Fibroblast of pulmonary artery (primary cell): ENCODE measurements around the gene MYOM1.
"Not testable (repeated sequence)": the region's sequence is repeated elsewhere in the genome, so short reads cannot be mapped to it uniquely, and the experiment has no call there.

Experiments
- DNase-seq: peaks from one replicate; pipeline ENCODE4 v3.0.0-alpha.2; 2010; ENCODE audit warnings: low read depth
- H3K4me3 ChIP-seq: replicated peaks from 2 replicates; pipeline ENCODE4 v1.5.1; 2011; ENCODE audit warnings: low read depth, mild to moderate bottlenecking, control low read depth, low read length, moderate library complexity
- TF ChIP-seq, protein P1 (sequence below): IDR thresholded peaks from 2 replicates; pipeline ENCODE4 v1.5.1; 2011; ENCODE audit warnings: mild to moderate bottlenecking, control low read depth, low read length, inconsistent platforms; ENCODE audit errors: missing control alignments

The MYOM1 gene

DNA sequence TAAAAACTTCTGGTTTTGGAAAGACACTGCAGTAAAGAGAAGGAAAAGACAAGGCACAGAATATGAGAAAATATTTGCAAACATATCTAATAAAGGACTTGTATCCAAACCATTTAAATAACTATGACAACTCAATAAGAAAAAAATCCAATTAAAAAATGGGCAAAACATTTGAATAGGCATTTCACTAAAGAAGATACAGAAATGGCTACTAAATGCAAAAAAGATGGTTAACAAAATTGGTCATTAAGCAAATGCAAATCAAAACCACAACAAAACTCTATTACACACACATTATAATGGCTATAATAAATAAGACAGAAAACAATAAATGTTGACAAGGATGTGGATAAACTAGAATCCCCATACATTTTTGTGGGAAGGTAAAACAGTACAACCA is 14.5 kb downstream of the MYOM1 start:
- H3K4me3 ChIP-seq: no peak overlapping the region
- TF ChIP-seq, protein P1, sequence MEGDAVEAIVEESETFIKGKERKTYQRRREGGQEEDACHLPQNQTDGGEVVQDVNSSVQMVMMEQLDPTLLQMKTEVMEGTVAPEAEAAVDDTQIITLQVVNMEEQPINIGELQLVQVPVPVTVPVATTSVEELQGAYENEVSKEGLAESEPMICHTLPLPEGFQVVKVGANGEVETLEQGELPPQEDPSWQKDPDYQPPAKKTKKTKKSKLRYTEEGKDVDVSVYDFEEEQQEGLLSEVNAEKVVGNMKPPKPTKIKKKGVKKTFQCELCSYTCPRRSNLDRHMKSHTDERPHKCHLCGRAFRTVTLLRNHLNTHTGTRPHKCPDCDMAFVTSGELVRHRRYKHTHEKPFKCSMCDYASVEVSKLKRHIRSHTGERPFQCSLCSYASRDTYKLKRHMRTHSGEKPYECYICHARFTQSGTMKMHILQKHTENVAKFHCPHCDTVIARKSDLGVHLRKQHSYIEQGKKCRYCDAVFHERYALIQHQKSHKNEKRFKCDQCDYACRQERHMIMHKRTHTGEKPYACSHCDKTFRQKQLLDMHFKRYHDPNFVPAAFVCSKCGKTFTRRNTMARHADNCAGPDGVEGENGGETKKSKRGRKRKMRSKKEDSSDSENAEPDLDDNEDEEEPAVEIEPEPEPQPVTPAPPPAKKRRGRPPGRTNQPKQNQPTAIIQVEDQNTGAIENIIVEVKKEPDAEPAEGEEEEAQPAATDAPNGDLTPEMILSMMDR: no peak
- no peak for DNase-seq

DNA sequence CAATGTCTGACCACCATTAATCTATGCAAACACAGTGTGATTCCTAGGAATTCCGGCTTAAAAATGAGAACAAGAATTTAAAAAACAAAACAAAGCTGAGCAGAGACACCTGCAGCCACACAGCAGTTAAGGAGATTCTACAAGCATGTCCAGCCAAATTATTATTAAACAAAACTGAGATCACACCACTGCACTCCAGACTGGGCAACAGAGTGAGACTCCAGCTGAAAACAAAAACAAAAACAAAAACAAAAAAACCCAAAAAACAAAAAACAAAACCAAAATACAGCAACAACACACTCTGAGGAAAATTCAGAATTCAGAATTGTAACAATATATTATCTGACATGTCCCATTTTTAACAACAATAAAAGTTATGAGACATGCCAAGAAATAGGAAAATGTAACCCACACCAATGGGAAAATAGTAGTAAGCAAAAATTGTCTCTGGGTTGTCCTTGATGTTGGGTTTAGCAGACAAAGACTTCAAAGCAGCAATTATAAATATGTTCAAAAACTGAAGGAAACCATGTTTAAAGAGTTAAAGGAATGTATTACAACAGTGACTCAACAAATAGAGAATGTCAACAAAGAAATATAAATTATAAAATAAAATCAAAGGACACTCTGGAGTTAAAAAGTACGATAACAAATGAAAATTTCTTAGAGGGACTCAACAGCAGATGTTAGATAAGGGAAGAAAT is 19.7 kb downstream of the MYOM1 start:
- H3K4me3 ChIP-seq: no peak overlapping the region
- no peak for DNase-seq
- TF ChIP-seq, protein P1: no peak

DNA sequence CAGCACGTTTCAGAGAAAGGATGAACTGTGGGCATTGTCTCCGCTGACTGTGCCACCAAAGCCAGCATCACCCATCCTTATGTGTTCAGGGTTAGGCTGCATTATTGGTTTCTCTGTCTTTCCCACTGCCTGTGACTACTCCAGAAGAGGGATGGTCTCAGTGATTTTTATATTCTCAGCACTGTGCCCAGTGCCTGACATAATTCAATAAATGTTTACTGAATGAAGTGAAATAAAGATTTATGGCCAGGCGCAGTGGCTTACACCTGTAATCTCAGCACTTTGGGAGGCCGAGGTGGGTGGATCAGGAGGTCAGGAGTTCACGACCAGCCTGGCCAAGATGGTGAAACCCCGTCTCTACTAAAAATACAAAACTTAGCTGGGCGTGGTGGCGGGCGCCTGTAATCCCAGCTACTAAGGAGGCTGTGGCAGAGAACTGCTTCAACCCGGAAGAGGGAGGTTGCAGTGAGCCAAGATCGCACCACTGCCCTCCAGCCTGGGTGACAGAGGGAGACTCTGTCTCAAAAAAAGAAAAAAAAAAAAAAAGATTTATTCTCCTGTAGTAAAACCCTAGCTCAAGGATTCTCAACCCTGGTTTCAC is 21.4 kb downstream of the MYOM1 start:
- not testable (repeated sequence) for H3K4me3 ChIP-seq, DNase-seq

DNA sequence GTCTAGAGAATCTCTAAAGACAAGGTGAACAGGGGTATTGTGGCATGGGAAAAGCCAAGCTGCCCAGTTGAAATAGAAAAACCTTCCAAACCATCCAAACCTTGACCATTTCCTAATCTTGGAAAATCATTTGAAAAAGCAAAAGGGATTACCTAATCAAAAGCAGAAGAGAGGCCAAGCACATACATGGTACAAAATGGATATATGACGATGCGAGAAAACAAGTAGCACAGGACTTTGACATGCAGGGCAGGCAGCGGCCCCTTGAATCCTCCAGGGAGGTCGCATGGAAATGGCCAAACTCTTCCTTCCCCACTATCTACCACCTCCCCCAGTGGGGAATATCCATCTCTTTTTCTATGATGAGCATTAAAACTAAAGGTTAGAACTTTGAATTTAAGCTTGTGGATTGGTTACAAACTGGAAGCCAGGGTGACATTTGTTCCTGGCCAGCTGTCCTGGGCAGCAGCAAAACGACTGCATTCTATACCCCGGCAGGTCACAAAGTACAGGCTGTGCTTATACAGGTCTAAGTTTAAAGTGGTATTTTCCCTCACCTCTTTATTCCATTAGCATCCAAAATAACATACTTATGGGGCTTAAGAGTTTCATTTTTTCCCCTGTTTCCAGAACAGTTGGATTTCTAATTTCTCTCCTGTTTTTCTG is 24.7 kb downstream of the MYOM1 start:
- no peak for DNase-seq
- H3K4me3 ChIP-seq: no peak overlapping the region
- TF ChIP-seq, protein P1: no peak

DNA sequence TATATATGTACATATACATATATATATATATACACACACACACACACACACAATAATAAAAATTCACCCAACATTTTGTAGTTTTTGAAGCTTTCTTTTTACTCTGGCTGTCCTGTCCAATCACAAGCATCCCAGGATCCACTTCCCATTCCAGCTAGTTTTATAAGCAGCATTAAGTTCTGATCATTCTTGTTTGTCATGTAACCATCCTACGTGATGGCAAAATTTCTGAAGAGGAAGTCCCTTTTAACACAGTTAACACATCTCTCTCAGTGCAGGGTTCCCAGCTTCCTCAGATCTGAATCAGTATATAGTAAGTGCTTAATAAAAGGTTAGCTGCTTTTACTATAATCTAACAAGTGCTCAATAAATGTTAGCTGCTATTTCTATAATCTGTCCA is 26.4 kb downstream of the MYOM1 start:
- no peak for DNase-seq
- H3K4me3 ChIP-seq: no peak overlapping the region
- TF ChIP-seq, protein P1: no peak

DNA sequence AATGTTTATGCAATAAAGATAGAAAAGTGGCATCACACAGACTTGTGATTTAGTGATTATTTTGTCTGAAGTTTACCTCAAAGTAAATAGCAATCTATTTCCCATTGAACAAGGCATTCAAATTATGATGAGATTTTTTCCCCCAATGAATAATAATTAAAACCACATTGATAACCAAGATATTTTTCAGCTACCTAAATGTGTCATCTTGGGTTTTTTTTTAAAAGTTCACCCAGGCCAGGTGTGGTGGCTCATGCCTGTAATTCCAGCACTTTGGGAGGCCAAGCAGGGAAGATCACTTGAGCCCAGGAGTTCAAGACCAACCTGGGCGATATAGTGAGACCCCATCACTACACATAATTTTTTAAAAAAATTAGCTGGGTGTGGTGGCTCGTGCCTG is 27.0 kb downstream of the MYOM1 start:
- no peak for DNase-seq
- TF ChIP-seq, protein P1: no peak
- H3K4me3 ChIP-seq: no peak overlapping the region

DNA sequence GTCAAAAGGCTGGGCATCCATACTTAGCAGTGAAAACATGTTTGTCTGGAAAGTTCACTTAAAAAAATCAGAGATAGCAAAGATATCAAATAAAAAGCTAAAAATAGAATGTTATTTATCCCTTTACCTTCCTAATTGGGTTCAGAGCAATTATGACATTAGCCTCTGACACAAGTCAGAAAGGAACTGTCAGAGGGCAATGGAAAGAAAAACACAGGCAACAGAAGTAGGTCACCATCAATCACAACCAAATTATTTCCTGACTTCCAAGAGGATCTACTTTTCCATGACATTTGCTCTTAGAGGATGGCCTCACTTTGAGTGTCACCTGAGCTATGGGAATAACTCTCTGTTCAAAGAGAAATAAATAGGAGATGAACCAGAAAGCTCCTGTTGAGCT is 27.5 kb downstream of the MYOM1 start:
- TF ChIP-seq, protein P1: no peak
- no peak overlapping the region for H3K4me3 ChIP-seq
- DNase-seq: no peak
